Fibroblast of mammary gland (primary cell): ENCODE measurements around the gene SRSF6.
"Not testable (repeated sequence)": the region's sequence is repeated elsewhere in the genome, so short reads cannot be mapped to it uniquely, and the experiment has no call there.

Source experiments
- DNase-seq: peaks from one replicate; pipeline ENCODE4 v3.0.0-alpha.2; 2010; ENCODE audit warnings: low read depth
- H3K4me3 ChIP-seq: 2 replicates; pipeline ENCODE4 v1.5.1; 2011; ENCODE audit warnings: low read depth, mild to moderate bottlenecking, low read length, moderate library complexity; ENCODE audit not compliant: control insufficient read depth
- CTCF ChIP-seq: conservative IDR thresholded peaks from 2 replicates; pipeline ENCODE4 v1.5.1; 2011; ENCODE audit warnings: low read depth, low read length, inconsistent platforms; ENCODE audit not compliant: control insufficient read depth, insufficient read depth

Gene SRSF6

DNA sequence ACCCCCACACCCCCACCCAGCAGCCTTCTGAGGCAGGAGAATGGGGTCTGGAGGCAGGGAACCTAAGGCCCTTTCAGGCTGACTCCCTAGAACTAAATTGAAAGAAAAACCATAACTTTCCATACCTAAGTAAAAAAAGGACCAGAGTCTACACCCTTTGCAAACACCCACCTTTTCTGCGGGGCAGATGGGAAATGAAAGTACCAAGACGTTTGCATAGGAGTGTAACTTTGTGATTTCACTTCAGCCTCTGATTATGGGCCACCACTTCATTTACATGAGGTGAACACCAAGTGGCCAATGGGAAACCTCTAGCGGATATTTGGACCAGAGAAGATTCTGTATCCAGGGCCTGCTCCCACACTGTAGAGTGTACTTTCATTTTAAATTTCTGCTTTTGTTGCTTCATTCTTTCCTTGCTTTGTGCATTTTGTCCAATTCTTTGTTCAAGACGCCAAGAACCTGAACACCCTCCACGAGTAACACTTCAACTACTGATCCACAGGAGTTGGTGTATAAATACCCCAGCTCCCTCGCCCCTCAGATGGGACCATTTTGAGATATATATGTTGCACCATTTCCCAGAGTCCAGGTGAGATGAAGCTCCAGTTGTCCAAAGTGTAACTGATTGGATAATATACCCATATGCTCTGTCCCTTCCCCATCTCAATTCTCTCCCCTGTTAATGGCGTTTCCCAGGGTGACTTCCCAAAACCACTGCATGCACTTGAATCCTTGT, 18.9 kb upstream of the SRSF6 start:
- TF ChIP-seq CTCF, result no peak

GRCh38 chr20:43440531-43440930, 17.2 kb upstream of the SRSF6 start:
- TF ChIP-seq CTCF, result no peak
- H3K4me3 ChIP-seq, result no peak overlapping the region
- DNase-seq, result no peak

More for the DNA sequence above, 18.9 kb upstream of the SRSF6 start:
- H3K4me3 ChIP-seq, result no peak overlapping the region
- DNase-seq, result no peak

- H3K4me3 ChIP-seq, result no peak overlapping the region
- peak; percentile 29 for TF ChIP-seq CTCF
- DNase-seq, result peak; percentile 31
These were observed 15.3 kb upstream of the SRSF6 start for GRCh38 chr20:43442282-43442880.

DNA sequence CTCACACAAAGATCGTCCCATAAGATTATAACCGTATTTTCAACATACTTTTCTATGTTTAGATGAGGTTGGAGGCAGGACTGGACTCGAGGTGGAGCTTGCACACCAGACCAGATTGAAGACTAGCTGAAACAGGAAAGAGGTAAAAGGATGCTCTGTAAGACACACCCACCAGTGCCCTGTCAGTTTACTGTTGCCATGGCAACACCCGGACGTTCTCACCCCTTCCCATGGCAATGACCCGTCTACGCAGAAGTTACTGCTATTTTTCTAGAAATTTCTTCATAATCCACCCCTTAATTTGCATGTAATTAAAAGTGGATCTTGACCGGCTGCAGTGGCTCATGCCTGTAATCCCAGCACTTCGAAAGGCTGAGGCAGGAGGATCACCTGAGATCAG, 13.6 kb upstream of the SRSF6 start:
- no peak for TF ChIP-seq CTCF
- no peak overlapping the region for H3K4me3 ChIP-seq
- no peak for DNase-seq

- no peak overlapping the region for H3K4me3 ChIP-seq
- DNase-seq, result peak; percentile 16
- no peak for TF ChIP-seq CTCF
These were observed 11.3 kb upstream of the SRSF6 start for GRCh38 chr20:43446361-43446879.

- H3K4me3 ChIP-seq, DNase-seq: not testable (repeated sequence)
These were observed 9.3 kb upstream of the SRSF6 start for GRCh38 chr20:43448431-43448747.

GRCh38 chr20:43448748-43449535, 8.8 kb upstream of the SRSF6 start:
- TF ChIP-seq CTCF, result peak; percentile 71
- DNase-seq, result peak; percentile 37
- no peak overlapping the region for H3K4me3 ChIP-seq
